Mesothelial cell of epicardium (in vitro differentiated cells): ENCODE data around the gene S1PR2. TPM values are rescaled to one million over a fixed set of nuclear protein-coding genes. Genes with fewer than 3 reads are reported as not detected.
"Not testable (repeated sequence)": the region's sequence is repeated elsewhere in the genome, so short reads cannot be mapped to it uniquely, and the experiment has no call there.

Source experiments
- DNase-seq, 2 experiments: peaks; one replicate each; pipeline ENCODE4 v3.0.0; 2021; ENCODE audit warnings: low spot score in 2 of 2; ENCODE audit not compliant: unreplicated experiment in 2 of 2
- H3K27ac Mint-ChIP-seq: 2 replicates; pipeline ENCODE4 v1.8.0; 2021; ENCODE audit warnings: mixed read lengths
- H3K27me3 Mint-ChIP-seq: 2 replicates; pipeline ENCODE4 v1.8.0; 2021; ENCODE audit warnings: low read depth, mixed read lengths
- H3K36me3 Mint-ChIP-seq: 2 replicates; pipeline ENCODE4 v1.8.0; 2021; ENCODE audit warnings: mixed read lengths
- H3K4me1 Mint-ChIP-seq: 2 replicates; pipeline ENCODE4 v1.8.0; 2021; ENCODE audit warnings: mixed read lengths
- H3K4me3 Mint-ChIP-seq: 2 replicates; pipeline ENCODE4 v1.8.0; 2021; ENCODE audit warnings: mild to moderate bottlenecking, moderate library complexity, mixed read lengths
- H3K9me3 Mint-ChIP-seq: 2 replicates; pipeline ENCODE4 v1.8.0; 2021; ENCODE audit warnings: mixed read lengths
- total RNA-seq: library from RNA; stranded (reverse); gene quantifications from 3 replicates; pipeline ENCODE4 v1.2.1, GENCODE V29; 2021
- TF ChIP-seq, protein P1 (sequence below): fragments of 200-600 bp; sonication (generic); IDR thresholded peaks from one replicate; pipeline ENCODE4 v1.5.0; 2021; ENCODE audit warnings: antibody characterized with exemption; ENCODE audit not compliant: unreplicated experiment

The S1PR2 gene
- total RNA-seq, 1 donor from 2014 or later: 34.9 TPM

GRCh38 chr19:10207026-10207425 lies 24.1 kb downstream of the S1PR2 start:
- H3K9me3 Mint-ChIP-seq: peaks cover 5% of the 10 kb centered on the region
- TF ChIP-seq, protein P1, sequence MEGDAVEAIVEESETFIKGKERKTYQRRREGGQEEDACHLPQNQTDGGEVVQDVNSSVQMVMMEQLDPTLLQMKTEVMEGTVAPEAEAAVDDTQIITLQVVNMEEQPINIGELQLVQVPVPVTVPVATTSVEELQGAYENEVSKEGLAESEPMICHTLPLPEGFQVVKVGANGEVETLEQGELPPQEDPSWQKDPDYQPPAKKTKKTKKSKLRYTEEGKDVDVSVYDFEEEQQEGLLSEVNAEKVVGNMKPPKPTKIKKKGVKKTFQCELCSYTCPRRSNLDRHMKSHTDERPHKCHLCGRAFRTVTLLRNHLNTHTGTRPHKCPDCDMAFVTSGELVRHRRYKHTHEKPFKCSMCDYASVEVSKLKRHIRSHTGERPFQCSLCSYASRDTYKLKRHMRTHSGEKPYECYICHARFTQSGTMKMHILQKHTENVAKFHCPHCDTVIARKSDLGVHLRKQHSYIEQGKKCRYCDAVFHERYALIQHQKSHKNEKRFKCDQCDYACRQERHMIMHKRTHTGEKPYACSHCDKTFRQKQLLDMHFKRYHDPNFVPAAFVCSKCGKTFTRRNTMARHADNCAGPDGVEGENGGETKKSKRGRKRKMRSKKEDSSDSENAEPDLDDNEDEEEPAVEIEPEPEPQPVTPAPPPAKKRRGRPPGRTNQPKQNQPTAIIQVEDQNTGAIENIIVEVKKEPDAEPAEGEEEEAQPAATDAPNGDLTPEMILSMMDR: no peak
- no peaks in the 10 kb centered on the region for H3K36me3 Mint-ChIP-seq
- no peak overlapping the region for H3K27ac Mint-ChIP-seq
- DNase-seq: no peak
- peaks cover 8% of the 10 kb centered on the region for H3K4me1 Mint-ChIP-seq
- no peak overlapping the region for H3K4me3 Mint-ChIP-seq
- no peaks in the 10 kb centered on the region for H3K27me3 Mint-ChIP-seq

DNA sequence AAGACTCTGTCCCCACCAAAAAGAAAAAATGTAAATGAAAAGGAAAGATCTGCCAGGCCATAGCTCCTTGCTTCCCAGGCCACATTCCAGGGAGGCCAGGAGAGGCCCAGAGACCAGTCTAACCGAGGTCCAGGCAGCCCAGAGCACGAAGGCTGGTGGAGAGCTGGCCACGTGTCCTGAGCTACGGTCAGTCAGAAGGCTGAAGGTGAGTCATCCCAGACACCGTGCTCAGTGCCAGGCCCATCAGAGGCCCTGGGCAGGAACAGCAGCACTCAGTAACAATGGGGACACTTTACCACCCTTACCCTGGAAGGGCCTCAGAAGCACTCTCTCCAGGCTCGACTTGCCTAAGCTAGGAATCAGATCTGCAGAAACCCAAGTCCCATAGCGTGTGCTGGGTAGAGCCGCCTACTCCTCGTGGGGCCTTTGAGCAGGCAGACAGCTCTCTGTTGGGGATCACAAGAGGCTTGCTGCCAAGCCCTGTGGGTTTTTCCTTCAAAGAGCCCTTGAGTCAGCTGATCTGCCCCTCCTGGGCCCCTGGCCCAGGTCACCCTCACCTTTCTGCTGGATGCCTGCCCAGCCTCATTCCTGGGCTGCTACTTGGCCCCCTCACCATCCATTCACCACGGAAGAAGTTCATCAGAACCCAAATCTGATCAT lies 24.8 kb downstream of the S1PR2 start:
- no peak for DNase-seq
- Mint-ChIP-seq H3K4me1 (peaks cover 8% of the 10 kb centered on the region), H3K36me3 (no peaks in the 10 kb centered on the region), H3K27ac (no peak overlapping the region), H3K27me3 (no peaks in the 10 kb centered on the region), H3K4me3 (no peak overlapping the region), H3K9me3 (peaks cover 5% of the 10 kb centered on the region)
- TF ChIP-seq, protein P1: no peak

DNA sequence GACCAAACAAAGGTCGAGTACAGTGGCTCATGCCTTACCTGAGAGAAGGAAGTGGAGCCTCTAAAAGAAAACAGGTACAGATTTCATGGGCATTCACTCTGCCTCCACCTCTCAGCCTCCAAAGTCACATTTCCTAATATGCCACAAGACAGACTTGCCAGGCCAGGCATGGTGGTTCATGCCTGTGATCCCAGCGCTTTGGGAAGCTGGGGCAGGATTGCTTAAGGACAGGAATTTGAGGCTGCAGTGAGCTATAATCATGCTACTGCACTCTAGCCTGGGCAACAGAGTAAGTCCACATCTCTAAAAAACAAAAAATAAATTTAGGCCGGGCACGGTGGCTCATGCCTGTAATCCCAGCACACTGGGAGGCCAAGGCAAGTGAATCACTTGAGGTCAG lies 25.5 kb downstream of the S1PR2 start:
- Mint-ChIP-seq H3K27ac (no peak overlapping the region), H3K27me3 (no peaks in the 10 kb centered on the region), H3K36me3 (no peaks in the 10 kb centered on the region), H3K9me3 (peaks cover 5% of the 10 kb centered on the region), H3K4me1 (peaks cover 8% of the 10 kb centered on the region), H3K4me3 (no peak overlapping the region)
- TF ChIP-seq, protein P1: no peak
- no peak for DNase-seq

GRCh38 chr19:10203686-10204085 lies 27.4 kb downstream of the S1PR2 start:
- Mint-ChIP-seq H3K4me1 (peaks cover 8% of the 10 kb centered on the region), H3K36me3 (no peaks in the 10 kb centered on the region), H3K27me3 (no peaks in the 10 kb centered on the region), H3K27ac (no peak overlapping the region), H3K4me3 (no peak overlapping the region), H3K9me3 (peaks cover 5% of the 10 kb centered on the region)
- TF ChIP-seq, protein P1: no peak
- no peak for DNase-seq

DNA sequence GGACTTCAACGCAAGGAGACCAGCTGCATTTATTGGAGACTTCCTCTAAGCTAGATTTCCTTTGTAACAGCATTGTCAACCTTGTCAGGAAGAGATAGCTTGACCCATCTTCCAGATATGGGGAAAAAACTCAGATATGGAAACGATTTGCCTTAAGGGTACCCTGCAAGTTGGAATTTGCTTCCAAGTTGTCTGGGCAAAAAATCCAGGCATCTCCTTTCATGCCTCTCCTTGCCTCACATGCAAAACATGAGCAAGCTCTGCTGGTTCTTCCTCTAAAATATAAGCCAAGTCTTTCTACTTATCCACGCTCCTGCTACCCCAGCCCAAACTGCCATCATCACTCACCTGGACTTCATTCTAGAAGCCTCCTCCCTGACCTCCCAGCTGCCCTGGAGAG lies 30.0 kb downstream of the S1PR2 start:
- Mint-ChIP-seq H3K9me3 (no peaks in the 10 kb centered on the region), H3K27me3 (no peaks in the 10 kb centered on the region), H3K4me3 (no peak overlapping the region)

GRCh38 chr19:10200101-10200500 lies 31.0 kb downstream of the S1PR2 start:
- not testable (repeated sequence) for DNase-seq, H3K27me3 Mint-ChIP-seq, H3K4me3 Mint-ChIP-seq, H3K36me3 Mint-ChIP-seq, H3K27ac Mint-ChIP-seq, H3K4me1 Mint-ChIP-seq, H3K9me3 Mint-ChIP-seq

More for the DNA sequence above, 30.0 kb downstream of the S1PR2 start:
- H3K4me1 Mint-ChIP-seq: peaks cover under 1% of the 10 kb centered on the region
- H3K27ac Mint-ChIP-seq: no peak overlapping the region
- no peaks in the 10 kb centered on the region for H3K36me3 Mint-ChIP-seq
- no peak for DNase-seq
- TF ChIP-seq, protein P1: no peak

- H3K27me3 Mint-ChIP-seq, H3K4me3 Mint-ChIP-seq, DNase-seq, H3K4me1 Mint-ChIP-seq, H3K36me3 Mint-ChIP-seq, H3K9me3 Mint-ChIP-seq, H3K27ac Mint-ChIP-seq: not testable (repeated sequence)
These were observed 32.1 kb downstream of the S1PR2 start for GRCh38 chr19:10198889-10199644.
